Coronary artery (tissue), 2 donors: ENCODE data around the gene SLC5A5.

Source experiments
- DNase-seq: peaks from one replicate; pipeline ENCODE4 v3.0.0-alpha.2; 2017; ENCODE audit warnings: low spot score
- H3K27ac ChIP-seq, 2 donors: fragments of 200-600 bp; sonication (generic); one replicate each; pipeline ENCODE4 v1.5.1; 2016 to 2019
- H3K4me3 ChIP-seq: fragments of 200-600 bp; sonication (generic); 2 replicates; pipeline ENCODE4 v1.5.1; 2016; ENCODE audit warnings: mild to moderate bottlenecking, moderate library complexity
- CTCF ChIP-seq: fragments of 200-600 bp; sonication (generic); IDR thresholded peaks from one replicate; pipeline ENCODE4 v1.5.1; 2019; ENCODE audit warnings: antibody characterized with exemption

Gene SLC5A5

GRCh38 chr19:17873786-17874757 lies 2.3 kb downstream of the SLC5A5 start:
- DNase-seq = no peak
- H3K27ac ChIP-seq = no peak overlapping the region
- H3K4me3 ChIP-seq = peak overlapping the region; percentile 40
- TF ChIP-seq CTCF = no peak

GRCh38 chr19:17874758-17875135 lies 3.0 kb downstream of the SLC5A5 start:
- Histone ChIP-seq H3K27ac (no peak overlapping the region), H3K4me3 (no peak overlapping the region)
- no peak for DNase-seq
- no peak for TF ChIP-seq CTCF

- TF ChIP-seq CTCF = no peak
- Histone ChIP-seq H3K4me3 (no peak overlapping the region), H3K27ac (no peak overlapping the region)
- DNase-seq = no peak
These were observed 6.0 kb downstream of the SLC5A5 start for GRCh38 chr19:17877696-17878095.

GRCh38 chr19:17879466-17879865 lies 7.7 kb downstream of the SLC5A5 start:
- no peak for DNase-seq
- no peak for TF ChIP-seq CTCF

GRCh38 chr19:17881701-17882100 lies 10.0 kb downstream of the SLC5A5 start:
- TF ChIP-seq CTCF = no peak
- no peak for DNase-seq
- no peak overlapping the region for H3K27ac ChIP-seq
- H3K4me3 ChIP-seq = no peak overlapping the region

More at GRCh38 chr19:17879466-17879865, 7.7 kb downstream of the SLC5A5 start:
- no peak overlapping the region for H3K27ac ChIP-seq
- H3K4me3 ChIP-seq = no peak overlapping the region

GRCh38 chr19:17883627-17884410 lies 12.1 kb downstream of the SLC5A5 start:
- DNase-seq = no peak
- no peak for TF ChIP-seq CTCF
- Histone ChIP-seq H3K4me3 (no peak overlapping the region), H3K27ac (no peak overlapping the region)
